BLaER1 treated with 17β-estradiol and CSF1 and Interleukin-3, amounts not matched to agents 10 nM and 100 nM (cell line): Measurements from ENCODE around the gene PRPS2.

Source experiments
- H3K27ac ChIP-seq, 11 experiments: shearing (Covaris generic); formaldehyde crosslinking; 2 replicates each; pipeline ENCODE4 v1.8.1; 2022
- H3K27me3 ChIP-seq, 11 experiments: shearing (Covaris generic); formaldehyde crosslinking; 2 replicates each; pipeline ENCODE4 v1.8.1; 2022
- H3K36me3 ChIP-seq, 11 experiments: shearing (Covaris generic); formaldehyde crosslinking; 2 replicates each; pipeline ENCODE4 v1.8.1; 2022
- H3K4me1 ChIP-seq, 10 experiments: shearing (Covaris generic); formaldehyde crosslinking; 2 replicates each; pipeline ENCODE4 v1.8.1; 2022
- H3K4me2 ChIP-seq, 11 experiments: shearing (Covaris generic); formaldehyde crosslinking; 2 replicates each; pipeline ENCODE4 v1.8.1; 2022
- H3K4me3 ChIP-seq, 10 experiments: shearing (Covaris generic); formaldehyde crosslinking; 2 replicates each; pipeline ENCODE4 v1.8.1; 2022
- H3K9ac ChIP-seq, 11 experiments: shearing (Covaris generic); formaldehyde crosslinking; 2 replicates each; pipeline ENCODE4 v1.8.1; 2022
- H3K9me3 ChIP-seq, 11 experiments: shearing (Covaris generic); formaldehyde crosslinking; replicated peaks in 1 of 11; 2 replicates each; pipeline ENCODE4 v1.8.1; 2022
- H4K20me1 ChIP-seq, 11 experiments: shearing (Covaris generic); formaldehyde crosslinking; 2 replicates each; pipeline ENCODE4 v1.8.1; 2022
- Cebpa-rat ChIP-seq, 11 experiments: shearing (Covaris generic); IDR thresholded peaks; 2 replicates each; pipeline ENCODE4 v1.8.1; 2022

Gene PRPS2

DNA sequence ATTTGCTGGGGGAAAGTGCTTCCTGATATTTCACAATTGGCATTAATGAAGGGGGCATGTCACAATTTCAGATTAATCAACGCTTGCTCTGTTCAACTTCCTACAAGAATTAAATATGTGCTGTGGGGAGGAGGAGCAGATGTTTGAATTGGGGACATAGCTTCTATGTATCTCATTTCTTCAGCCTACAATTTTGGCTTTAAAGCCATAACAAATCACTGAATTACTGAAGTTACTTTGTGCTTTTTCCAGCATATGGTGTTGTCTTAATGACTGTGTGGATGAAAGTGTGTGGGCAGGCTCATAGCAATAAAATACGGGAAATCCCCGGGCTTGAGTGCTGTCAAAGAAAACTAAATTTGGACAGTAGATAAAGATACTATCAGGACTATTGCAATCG is 76.5 kb downstream of the PRPS2 start:
- peak overlapping the region; percentile 22 to 83 (median 60); a peak in 21 of 22 replicates for H3K4me2 ChIP-seq
- peak overlapping the region; percentile 30 to 80 (median 52); a peak in 20 of 22 replicates for H3K27ac ChIP-seq
- H3K36me3 ChIP-seq, result peaks cover 0 to 17% (median 0%) of the 10 kb centered on the region in 11 experiments; a peak in 3 of 22 replicates
- peak overlapping the region in 6 of 11 experiments; percentile 33 to 74 (median 57); a peak in 10 of 22 replicates for H3K9ac ChIP-seq
- no peak for TF ChIP-seq Cebpa-rat (IDR thresholded peaks at IDR 0.05)
- H3K9me3 ChIP-seq, result peaks cover 11 to 38% (median 21%) of the 10 kb centered on the region in 11 experiments; a peak in 19 of 22 replicates
- H3K4me1 ChIP-seq, result peaks cover 37 to 76% (median 53%) of the 10 kb centered on the region in 10 experiments
- peaks cover 77 to 98% (median 91%) of the 10 kb centered on the region in 11 experiments for H3K27me3 ChIP-seq
- H3K4me3 ChIP-seq, result peak overlapping the region in 5 of 10 experiments; percentile 22 to 58 (median 48); a peak in 9 of 20 replicates
- H4K20me1 ChIP-seq, result 0 out of 22 replicates have a peak, but pooled peaks cover 0 to 7% (median 0%) of the 10 kb centered on the region in 11 experiments

DNA sequence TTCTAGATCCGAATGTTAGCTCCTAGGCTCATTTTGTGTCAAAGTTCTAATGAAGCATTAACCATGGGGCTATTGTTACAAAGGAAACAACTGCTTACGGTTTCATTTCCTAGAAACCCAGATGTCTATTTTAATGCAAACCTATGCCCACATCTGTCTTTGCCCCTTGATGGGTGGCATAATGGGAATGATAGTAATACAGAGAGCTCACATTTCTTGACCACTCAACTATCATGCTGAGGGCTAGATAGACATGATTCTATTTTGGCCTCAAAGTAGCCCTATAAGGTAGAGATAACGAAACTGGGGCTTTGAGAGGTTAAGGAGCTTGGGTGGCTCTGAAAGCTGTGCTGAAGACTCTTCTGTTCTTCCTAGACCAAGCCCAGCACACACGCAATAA is 77.5 kb downstream of the PRPS2 start:
- peaks cover 9 to 33% (median 14%) of the 10 kb centered on the region in 11 experiments; a peak in 19 of 22 replicates for H3K9me3 ChIP-seq

DNA sequence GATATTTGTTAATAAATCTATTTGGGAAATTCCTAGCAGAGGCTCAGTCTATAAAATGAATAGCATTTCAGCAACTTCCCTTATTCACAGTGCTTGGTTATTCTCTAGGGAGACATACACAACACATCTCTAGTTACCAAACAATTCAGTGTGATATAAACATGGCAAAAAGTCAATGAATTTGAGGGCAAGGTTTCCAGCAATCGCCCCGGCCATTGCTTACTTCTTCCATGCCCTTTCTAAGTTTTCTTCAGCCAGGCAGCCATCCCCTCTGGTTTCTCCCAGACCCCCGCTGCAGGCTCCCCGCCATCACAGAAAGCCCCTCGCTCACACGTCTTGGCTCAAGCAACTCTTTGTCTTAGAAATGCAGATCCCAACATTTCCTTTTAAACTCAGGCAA is 80.0 kb downstream of the PRPS2 start:
- H3K9me3 ChIP-seq, result peaks cover 0 to 29% (median 5%) of the 10 kb centered on the region in 11 experiments; a peak in 10 of 22 replicates
- peak overlapping the region in 1 of 10 experiments; percentile 3; a peak in 1 of 20 replicates for H3K4me3 ChIP-seq
- TF ChIP-seq Cebpa-rat (IDR thresholded peaks at IDR 0.05), result no peak
- H4K20me1 ChIP-seq, result peaks cover 0 to 12% (median 0%) of the 10 kb centered on the region in 11 experiments; a peak in 2 of 22 replicates
- H3K9ac ChIP-seq, result peak overlapping the region in 2 of 11 experiments; percentile 16 to 18; a peak in 1 of 22 replicates
- peaks cover 96 to 100% (median 99%) of the 10 kb centered on the region in 11 experiments for H3K27me3 ChIP-seq
- peaks cover 24 to 87% (median 41%) of the 10 kb centered on the region in 10 experiments; a peak in 19 of 20 replicates for H3K4me1 ChIP-seq
- peak overlapping the region in 8 of 11 experiments; percentile 6 to 64 (median 58); a peak in 12 of 22 replicates for H3K27ac ChIP-seq
- H3K36me3 ChIP-seq, result peaks cover 0 to 23% (median 0%) of the 10 kb centered on the region in 11 experiments; a peak in 3 of 22 replicates
- peak overlapping the region in 10 of 11 experiments; percentile 8 to 69 (median 42); a peak in 16 of 22 replicates for H3K4me2 ChIP-seq

More for the DNA sequence above, 77.5 kb downstream of the PRPS2 start:
- Histone ChIP-seq H3K9ac (peak overlapping the region in 4 of 11 experiments; percentile 52 to 74 (median 67); a peak in 5 of 22 replicates), H3K36me3 (peaks cover 0 to 23% (median 0%) of the 10 kb centered on the region in 11 experiments; a peak in 3 of 22 replicates), H3K4me3 (peak overlapping the region in 4 of 10 experiments; percentile 39 to 58 (median 52); a peak in 6 of 20 replicates), H3K27me3 (peaks cover 88 to 100% (median 98%) of the 10 kb centered on the region in 11 experiments), H4K20me1 (0 out of 22 replicates have a peak, but pooled peaks cover 0 to 12% (median 0%) of the 10 kb centered on the region in 11 experiments), H3K27ac (peak overlapping the region in 9 of 11 experiments; percentile 30 to 80 (median 61); a peak in 16 of 22 replicates), H3K4me2 (peak overlapping the region; percentile 22 to 83 (median 60); a peak in 19 of 22 replicates), H3K4me1 (peaks cover 37 to 87% (median 53%) of the 10 kb centered on the region in 10 experiments)
- no peak for TF ChIP-seq Cebpa-rat (IDR thresholded peaks at IDR 0.05)

- TF ChIP-seq Cebpa-rat (IDR thresholded peaks at IDR 0.05), result no peak
- peak overlapping the region in 3 of 11 experiments; percentile 19 to 69 (median 68); a peak in 5 of 22 replicates for H3K4me2 ChIP-seq
- peaks cover 95 to 100% (median 99%) of the 10 kb centered on the region in 11 experiments for H3K27me3 ChIP-seq
- H3K4me1 ChIP-seq, result peaks cover 11 to 73% (median 28%) of the 10 kb centered on the region in 10 experiments; a peak in 18 of 20 replicates
- no peak overlapping the region for H3K4me3 ChIP-seq
- H3K36me3 ChIP-seq, result peaks cover 0 to 30% (median 0%) of the 10 kb centered on the region in 11 experiments; a peak in 3 of 22 replicates
- no peak overlapping the region for H3K27ac ChIP-seq
- no peak overlapping the region for H3K9ac ChIP-seq
- peaks cover 0 to 29% (median 5%) of the 10 kb centered on the region in 11 experiments; a peak in 10 of 22 replicates for H3K9me3 ChIP-seq
- peaks cover 0 to 12% (median 0%) of the 10 kb centered on the region in 11 experiments; a peak in 2 of 22 replicates for H4K20me1 ChIP-seq
Observed at GRCh38 chrX:12872741-12873140, 81.5 kb downstream of the PRPS2 start.
